Measurements from ENCODE around the gene SEMA4C. TPM values are rescaled to one million over a fixed set of nuclear protein-coding genes. Genes with fewer than 3 reads are reported as not detected.

Gene SEMA4C
- polyA plus RNA-seq, 1 experiment, result 16.8 TPM

DNA sequence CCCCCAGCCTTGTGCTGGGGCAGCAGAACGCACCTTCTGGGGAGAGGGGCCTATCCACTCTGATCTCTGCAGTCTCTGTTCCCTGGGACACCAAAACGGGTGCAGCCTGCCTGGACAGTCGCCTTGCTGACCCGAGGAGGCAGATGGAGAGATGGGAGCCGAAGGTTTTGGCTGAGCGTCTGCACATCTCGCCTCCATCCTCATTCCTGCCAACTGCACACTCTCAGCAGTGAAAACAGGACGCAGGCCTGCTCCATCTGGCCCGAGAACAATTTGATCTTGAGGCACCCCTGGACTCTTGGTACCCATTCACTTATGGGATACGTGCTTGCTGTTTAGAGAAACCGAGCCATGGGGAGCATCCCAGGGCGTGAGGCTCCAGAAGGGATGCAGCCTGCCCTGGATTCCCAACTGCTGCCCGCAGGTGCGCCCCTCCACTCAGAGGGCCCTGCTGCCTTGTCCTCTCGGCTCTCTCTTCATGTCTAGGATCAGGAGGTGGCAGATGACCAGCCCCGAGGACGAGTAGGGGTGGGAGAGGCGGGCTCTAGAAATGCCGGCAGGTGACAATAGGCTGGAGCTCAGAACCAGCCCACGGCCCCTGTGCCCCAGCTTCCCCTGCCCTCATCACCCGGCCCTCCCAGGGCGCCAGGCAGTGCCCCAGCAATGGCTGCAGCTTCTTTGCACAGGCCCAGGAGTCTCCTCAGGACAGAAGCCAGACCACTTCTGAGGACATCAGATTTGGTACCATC lies 9.1 kb upstream of the SEMA4C start:
- Histone ChIP-seq H3K4me3 (ENCODE audit: low read depth, low read length) (no peak overlapping the region), H3K9me3 (ENCODE audit: control insufficient read depth, insufficient read depth, low read length) (no peaks in the 10 kb centered on the region; the same call in 1 of the 2 replicates), H3K27ac (ENCODE audit: low read depth, low read length) (no peak overlapping the region), H3K27me3 (ENCODE audit: control insufficient read depth, insufficient read depth, low read length) (peaks cover 18% of the 10 kb centered on the region)
- POLR2A ChIA-PET, result no interaction called here
- DNase-seq (ENCODE audit: low read depth, low spot score), result no peak
- TF ChIP-seq, protein P1, sequence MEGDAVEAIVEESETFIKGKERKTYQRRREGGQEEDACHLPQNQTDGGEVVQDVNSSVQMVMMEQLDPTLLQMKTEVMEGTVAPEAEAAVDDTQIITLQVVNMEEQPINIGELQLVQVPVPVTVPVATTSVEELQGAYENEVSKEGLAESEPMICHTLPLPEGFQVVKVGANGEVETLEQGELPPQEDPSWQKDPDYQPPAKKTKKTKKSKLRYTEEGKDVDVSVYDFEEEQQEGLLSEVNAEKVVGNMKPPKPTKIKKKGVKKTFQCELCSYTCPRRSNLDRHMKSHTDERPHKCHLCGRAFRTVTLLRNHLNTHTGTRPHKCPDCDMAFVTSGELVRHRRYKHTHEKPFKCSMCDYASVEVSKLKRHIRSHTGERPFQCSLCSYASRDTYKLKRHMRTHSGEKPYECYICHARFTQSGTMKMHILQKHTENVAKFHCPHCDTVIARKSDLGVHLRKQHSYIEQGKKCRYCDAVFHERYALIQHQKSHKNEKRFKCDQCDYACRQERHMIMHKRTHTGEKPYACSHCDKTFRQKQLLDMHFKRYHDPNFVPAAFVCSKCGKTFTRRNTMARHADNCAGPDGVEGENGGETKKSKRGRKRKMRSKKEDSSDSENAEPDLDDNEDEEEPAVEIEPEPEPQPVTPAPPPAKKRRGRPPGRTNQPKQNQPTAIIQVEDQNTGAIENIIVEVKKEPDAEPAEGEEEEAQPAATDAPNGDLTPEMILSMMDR (IDR thresholded peaks at IDR 0.05; ENCODE audit: low read depth, low read length), result no peak
- CTCF ChIA-PET, result no interaction called here

DNA sequence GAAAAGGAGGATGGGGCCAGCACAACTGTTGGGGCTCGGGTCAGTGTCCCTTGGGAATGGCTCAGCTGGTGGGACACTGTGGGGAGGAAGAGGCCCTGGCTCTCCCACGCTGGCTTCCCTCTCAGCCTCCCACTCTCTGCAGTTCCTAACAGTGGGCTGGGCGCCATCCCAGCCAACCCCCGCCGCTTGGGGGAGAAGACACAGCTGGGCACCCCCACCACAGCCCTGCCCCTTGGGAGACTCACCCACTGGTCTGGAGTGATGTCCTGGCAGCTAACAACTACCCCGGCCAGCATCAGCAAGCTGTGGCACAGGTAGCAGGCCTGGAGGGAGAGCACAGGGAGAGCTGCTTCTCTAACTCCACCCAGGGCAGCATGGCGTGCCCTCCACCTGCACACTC lies 8.3 kb upstream of the SEMA4C start:
- Histone ChIP-seq H3K9me3 (ENCODE audit: control insufficient read depth, insufficient read depth, low read length) (no peaks in the 10 kb centered on the region), H3K27ac (ENCODE audit: low read depth, low read length) (no peak overlapping the region), H3K27me3 (ENCODE audit: control insufficient read depth, insufficient read depth, low read length) (peaks cover 18% of the 10 kb centered on the region), H3K4me3 (ENCODE audit: low read depth, low read length) (no peak overlapping the region)
- DNase-seq (ENCODE audit: low read depth, low spot score), result no peak
- CTCF ChIA-PET, result no interaction called here
- POLR2A ChIA-PET, result no interaction called here
- TF ChIP-seq, protein P1 (IDR thresholded peaks at IDR 0.05; ENCODE audit: low read depth, low read length), result no peak

DNA sequence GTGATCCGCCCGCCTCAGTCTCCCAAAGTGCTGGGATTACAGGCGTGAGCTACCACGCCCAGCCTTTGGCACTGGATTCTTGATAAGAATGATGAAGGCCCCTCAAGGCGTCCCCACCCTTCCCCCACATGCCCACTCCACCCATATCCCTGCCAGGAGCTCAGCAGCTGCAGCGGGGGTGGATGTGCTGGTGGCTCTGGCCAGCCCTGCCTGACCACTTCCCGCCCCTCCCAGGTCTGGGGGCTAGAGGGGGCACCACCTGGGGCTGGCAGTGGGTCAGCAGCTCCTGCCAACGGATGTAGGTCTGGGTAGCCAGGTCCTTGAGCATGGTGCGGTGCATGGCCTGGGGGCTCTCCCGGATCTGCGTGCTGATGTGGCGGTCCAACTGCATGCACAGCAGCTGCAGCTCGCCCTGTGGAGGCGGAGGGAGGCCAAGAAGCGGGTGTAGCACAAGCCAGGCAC lies 7.8 kb upstream of the SEMA4C start:
- POLR2A ChIA-PET, result no interaction called here
- peaks cover 16% of the 10 kb centered on the region for H3K27me3 ChIP-seq (ENCODE audit: control insufficient read depth, insufficient read depth, low read length)
- CTCF ChIA-PET, result no interaction called here
- DNase-seq (ENCODE audit: low read depth, low spot score), result no peak
- no peaks in the 10 kb centered on the region for H3K9me3 ChIP-seq (ENCODE audit: control insufficient read depth, insufficient read depth, low read length)
- no peak overlapping the region for H3K4me3 ChIP-seq (ENCODE audit: low read depth, low read length)
- no peak overlapping the region for H3K27ac ChIP-seq (ENCODE audit: low read depth, low read length)
- TF ChIP-seq, protein P1 (IDR thresholded peaks at IDR 0.05; ENCODE audit: low read depth, low read length), result no peak

DNA sequence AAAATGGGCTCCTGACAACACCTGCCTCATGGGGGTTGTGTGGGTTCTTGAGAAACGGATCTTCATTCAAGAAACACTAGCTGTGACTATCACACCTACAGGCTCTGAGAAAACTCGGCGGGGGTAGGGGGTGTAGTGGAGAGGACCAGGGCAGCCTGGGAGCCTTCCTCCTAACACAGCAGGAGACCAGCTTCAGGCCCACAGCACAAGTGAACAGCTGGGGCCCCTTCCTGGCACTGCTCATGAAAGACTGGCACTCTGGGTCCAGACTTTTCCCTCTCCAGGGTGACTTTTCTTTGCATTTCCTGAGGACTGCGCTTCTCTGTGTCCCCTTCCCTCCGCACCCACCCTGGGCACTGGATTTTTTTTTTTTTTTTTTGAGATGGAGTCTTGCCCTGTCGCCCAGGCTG lies 7.2 kb upstream of the SEMA4C start:
- no peak overlapping the region for H3K4me3 ChIP-seq (ENCODE audit: low read depth, low read length)
- no peak overlapping the region for H3K27ac ChIP-seq (ENCODE audit: low read depth, low read length)
- ChIA-PET POLR2A (no interaction called here), CTCF (no interaction called here)
- no peak for DNase-seq (ENCODE audit: low read depth, low spot score)
- H3K9me3 ChIP-seq (ENCODE audit: control insufficient read depth, insufficient read depth, low read length), result no peaks in the 10 kb centered on the region
- TF ChIP-seq, protein P1 (IDR thresholded peaks at IDR 0.05; ENCODE audit: low read depth, low read length), result no peak
- peaks cover 10% of the 10 kb centered on the region for H3K27me3 ChIP-seq (ENCODE audit: control insufficient read depth, insufficient read depth, low read length)

GRCh38 chr2:96876269-96877041 lies 6.6 kb upstream of the SEMA4C start:
- no peak overlapping the region for H3K4me3 ChIP-seq (ENCODE audit: low read depth, low read length)

More at GRCh38 chr2:96876269-96877041, 6.6 kb upstream of the SEMA4C start:
- POLR2A ChIA-PET, result no interaction called here
- DNase-seq (ENCODE audit: low read depth, low spot score), result no peak
- Histone ChIP-seq H3K27me3 (ENCODE audit: control insufficient read depth, insufficient read depth, low read length) (peaks cover 9% of the 10 kb centered on the region), H3K27ac (ENCODE audit: low read depth, low read length) (no peak overlapping the region), H3K9me3 (ENCODE audit: control insufficient read depth, insufficient read depth, low read length) (no peaks in the 10 kb centered on the region)
- TF ChIP-seq, protein P1 (IDR thresholded peaks at IDR 0.05; ENCODE audit: low read depth, low read length), result no peak
- CTCF ChIA-PET, result no interaction called here
